ENCODE results near the gene KCNG3. TPM values are rescaled to one million over a fixed set of nuclear protein-coding genes. Genes with fewer than 3 reads are reported as not detected.

The KCNG3 gene
- total RNA-seq, 4 donors from 2014 or later: 0.37 to 1.1 TPM; not detected in 2

DNA sequence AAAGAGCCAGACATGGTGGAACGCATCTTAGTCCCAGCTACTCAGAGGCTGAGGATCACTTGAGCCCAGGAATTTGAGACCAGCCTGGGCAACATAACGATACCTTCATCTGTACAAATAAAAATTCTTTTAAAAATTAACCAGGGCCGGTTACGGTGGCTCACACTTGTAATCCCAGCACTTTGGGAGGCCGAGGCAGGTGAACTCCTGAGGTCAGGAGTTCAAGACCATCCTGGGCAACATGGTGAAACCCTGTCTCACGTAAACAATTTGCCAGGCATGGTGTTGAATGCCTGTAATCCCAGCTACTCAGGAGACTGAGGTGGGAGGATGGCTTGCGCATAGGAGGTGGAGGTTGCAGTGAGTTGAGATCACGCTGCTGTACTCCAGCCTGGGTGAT is 25.8 kb upstream of the KCNG3 start:
- ATAC-seq (ENCODE audit: low FRiP score) (no peak), DNase-seq (ENCODE audit: low spot score) (no peak)
- TF ChIP-seq, protein P1, sequence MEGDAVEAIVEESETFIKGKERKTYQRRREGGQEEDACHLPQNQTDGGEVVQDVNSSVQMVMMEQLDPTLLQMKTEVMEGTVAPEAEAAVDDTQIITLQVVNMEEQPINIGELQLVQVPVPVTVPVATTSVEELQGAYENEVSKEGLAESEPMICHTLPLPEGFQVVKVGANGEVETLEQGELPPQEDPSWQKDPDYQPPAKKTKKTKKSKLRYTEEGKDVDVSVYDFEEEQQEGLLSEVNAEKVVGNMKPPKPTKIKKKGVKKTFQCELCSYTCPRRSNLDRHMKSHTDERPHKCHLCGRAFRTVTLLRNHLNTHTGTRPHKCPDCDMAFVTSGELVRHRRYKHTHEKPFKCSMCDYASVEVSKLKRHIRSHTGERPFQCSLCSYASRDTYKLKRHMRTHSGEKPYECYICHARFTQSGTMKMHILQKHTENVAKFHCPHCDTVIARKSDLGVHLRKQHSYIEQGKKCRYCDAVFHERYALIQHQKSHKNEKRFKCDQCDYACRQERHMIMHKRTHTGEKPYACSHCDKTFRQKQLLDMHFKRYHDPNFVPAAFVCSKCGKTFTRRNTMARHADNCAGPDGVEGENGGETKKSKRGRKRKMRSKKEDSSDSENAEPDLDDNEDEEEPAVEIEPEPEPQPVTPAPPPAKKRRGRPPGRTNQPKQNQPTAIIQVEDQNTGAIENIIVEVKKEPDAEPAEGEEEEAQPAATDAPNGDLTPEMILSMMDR (IDR thresholded peaks at IDR 0.05): no peak

DNA sequence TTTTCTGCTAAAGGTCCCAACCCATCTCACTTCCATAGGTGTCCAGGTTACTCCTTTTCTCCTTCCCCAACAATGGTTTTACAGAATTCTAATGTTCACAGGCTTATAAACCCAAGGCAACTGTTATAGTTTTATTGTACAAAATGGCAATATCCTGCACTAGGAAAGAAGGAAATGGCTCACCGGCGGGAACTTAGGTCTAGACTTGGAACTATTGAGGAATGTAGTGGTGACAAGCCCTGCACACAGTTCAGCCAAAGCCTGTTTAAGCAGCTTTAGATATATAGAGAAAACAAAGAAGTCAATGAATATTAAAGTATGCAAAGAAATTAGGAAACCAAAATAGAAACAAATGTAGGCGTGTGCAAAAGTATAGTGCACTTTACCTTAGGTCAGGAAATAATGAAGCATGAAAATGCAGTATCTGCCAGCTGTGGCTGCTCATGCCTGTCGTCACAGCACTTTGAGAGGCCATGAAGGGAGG is 22.7 kb upstream of the KCNG3 start:
- ATAC-seq (ENCODE audit: low FRiP score) (no peak), DNase-seq (ENCODE audit: low spot score) (no peak)
- TF ChIP-seq, protein P1 (IDR thresholded peaks at IDR 0.05): no peak

DNA sequence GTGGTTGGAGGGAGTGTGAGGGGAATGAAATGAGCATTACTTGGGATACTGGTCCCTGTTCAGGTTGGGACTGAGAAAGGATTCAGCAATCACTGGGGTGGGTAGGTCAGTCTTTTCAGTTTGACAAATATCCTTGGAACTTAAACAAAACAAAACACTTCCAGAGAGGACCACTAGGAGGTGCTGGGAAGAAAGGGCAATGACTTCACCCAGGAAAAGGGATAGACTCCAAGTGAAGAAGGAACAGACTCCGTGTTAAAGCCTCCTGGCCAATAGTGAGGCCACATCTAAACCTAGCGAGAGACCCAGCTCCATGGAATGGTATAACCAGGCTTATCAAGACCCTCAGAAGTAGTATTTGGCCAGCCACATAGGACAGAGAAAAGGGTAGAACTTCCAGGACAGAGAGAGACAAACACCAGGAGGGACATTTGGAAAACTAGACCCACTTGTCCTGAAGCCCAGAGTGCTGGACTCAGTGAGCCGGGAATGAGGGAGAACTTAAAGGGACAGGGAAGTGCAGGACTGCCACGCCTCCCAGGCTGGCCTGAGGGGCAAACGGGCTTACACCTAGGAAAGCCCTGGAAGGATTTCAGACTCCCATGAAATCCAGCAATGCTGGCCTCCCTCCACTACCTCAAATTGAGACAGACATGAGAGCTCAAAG is 19.6 kb upstream of the KCNG3 start:
- TF ChIP-seq, protein P1 (IDR thresholded peaks at IDR 0.05): no peak
- no peak for ATAC-seq (ENCODE audit: low FRiP score)
- DNase-seq (ENCODE audit: low spot score): no peak

DNA sequence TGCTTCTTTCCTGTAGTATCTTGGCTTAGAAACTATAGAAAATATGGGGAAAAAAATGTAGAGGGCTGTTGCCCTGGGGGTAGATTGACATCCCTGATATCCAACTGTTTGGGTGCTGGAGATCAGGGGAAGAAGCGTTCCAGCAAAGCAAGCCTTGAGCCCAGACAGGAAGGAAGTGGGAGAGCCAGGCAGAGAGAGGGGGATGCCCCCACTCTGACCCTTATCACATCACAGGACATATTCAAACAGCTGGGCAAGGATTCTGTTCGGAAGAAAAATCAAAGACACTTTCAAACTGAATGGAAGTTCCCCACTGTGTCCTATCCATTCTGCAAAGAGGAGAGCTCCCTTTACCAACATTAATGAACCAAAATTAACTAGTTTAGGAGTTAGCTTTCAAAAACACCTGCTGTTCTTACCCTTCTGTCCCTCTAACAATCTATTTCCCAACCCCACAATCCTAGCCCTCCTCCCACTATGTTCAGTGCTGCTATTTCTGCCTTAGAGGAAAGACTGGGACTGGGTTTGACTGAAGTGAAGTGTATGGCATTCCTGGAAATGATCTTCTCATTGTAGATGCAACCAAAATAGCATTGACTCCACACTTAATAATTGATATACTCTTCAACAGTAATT is 16.9 kb upstream of the KCNG3 start:
- TF ChIP-seq, protein P1 (IDR thresholded peaks at IDR 0.05): no peak
- no peak for DNase-seq (ENCODE audit: low spot score)
- ATAC-seq (ENCODE audit: low FRiP score): no peak

DNA sequence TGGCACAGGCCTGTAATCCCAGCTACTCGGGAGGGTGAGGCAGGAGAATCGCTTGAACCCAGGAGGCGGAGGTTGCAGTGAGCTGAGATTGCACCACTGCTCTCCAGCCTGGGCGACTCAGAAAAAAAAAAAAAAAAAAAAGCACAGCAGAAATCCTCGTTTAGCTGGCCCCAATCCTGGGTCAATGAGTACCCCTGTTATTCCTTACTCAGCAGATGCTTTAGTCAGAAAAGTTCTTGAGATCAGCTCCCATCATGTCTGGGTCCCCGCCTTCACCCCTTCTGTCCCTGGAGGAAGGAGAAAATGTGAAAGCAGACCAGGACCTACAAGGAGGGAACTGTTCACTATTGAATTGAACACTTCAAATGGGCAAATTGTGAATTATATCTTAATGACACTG is 16.4 kb upstream of the KCNG3 start:
- ATAC-seq (ENCODE audit: low FRiP score) (no peak), DNase-seq (ENCODE audit: low spot score) (no peak)
- TF ChIP-seq, protein P1 (IDR thresholded peaks at IDR 0.05): no peak

DNA sequence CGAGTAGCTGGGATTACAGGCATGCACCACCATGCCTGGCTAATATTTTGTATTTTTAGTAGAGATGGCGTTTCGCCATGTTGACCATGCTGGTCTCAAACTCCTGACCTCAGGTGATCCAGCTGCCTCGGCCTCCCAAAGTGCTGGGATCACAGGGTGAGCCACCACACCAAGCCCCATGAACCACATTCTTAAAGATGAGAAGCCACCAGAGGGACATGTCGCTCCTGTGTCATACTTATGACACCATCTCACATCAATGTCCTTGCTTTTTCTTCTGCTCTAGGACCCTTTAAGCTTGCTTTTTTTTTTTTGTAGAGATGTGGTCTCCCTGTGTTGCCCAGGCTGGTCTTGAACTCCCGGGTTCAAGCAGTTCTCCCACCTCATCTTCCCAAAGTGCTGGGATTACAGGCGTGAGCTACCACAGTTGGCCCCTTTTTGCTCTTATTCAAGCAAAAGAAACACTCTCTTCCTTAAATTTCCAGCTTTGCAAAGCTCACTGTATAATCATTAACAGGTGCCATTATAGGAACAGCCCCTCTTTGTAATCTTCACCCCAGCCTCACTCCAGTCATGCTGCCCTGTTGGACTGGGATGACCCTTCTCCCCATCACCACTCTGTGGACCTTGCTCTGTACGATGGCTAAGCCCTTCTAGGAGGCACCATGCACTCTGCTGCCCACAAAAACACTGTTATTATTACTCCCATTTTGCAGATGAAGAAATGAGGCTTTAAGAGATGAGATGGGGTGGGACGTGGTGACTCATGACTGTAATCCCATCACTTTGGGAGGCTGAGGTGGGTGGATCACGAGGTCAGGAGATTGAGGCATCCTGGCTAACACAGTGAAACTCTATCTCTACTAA is 10.8 kb upstream of the KCNG3 start:
- TF ChIP-seq, protein P1 (IDR thresholded peaks at IDR 0.05): no peak
- no peak for DNase-seq (ENCODE audit: low spot score)
- ATAC-seq (ENCODE audit: low FRiP score): no peak

Data from omental fat pad (tissue), 4 donors.